ENCODE measurements around the gene MIDN. TPM values are rescaled to one million over a fixed set of nuclear protein-coding genes. Genes with fewer than 3 reads are reported as not detected.

Gene MIDN
- total and polyA plus RNA-seq, 10 of the 15 experiments (the other 5 are each of a cell fraction or from before 2014, with no cell fraction given) = 0.38 to 51.5 (median 7.2) TPM

DNA sequence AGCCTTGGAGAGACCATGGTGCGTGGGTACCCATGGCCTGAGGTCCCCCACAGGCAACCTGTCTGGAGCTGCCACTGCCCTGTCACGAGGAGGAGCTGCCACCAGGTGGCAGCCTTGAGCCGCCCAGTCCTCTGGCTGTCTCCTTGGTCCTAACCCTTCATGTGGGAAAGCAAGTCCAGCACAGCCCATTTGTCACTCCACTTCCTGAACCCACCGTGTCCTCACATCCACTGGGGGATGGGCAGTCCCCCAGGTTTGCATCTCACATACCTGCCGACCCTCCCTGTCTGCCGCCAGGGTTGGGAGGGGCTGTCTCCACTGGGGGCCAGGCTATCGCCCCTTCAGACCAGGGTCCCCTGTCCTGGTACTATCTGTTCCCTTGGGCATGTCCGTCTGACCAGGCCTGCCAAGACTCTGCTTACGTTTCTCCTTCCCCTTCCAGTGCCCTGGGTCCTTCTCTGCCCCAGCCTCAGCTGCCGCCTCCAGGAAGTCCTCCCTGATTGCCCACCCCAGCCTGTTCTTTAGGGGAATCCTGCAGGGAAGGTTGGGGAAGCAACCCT lies 31.5 kb downstream of the MIDN start (continued):
- TF ChIP-seq STAT3 (IDR thresholded peaks at IDR 0.05; ENCODE audit: low read depth, low read length) (no peak), SIX5 (IDR thresholded peaks at IDR 0.05; ENCODE audit: low read depth, low read length, severe bottlenecking) (no peak), NFXL1 (IDR thresholded peaks at IDR 0.05; ENCODE audit: borderline replicate concordance) (no peak), ZBED1 (IDR thresholded peaks at IDR 0.05; ENCODE audit: borderline replicate concordance) (no peak), DPF2 (IDR thresholded peaks at IDR 0.05) (no peak), MXI1 (IDR thresholded peaks at IDR 0.05; ENCODE audit: low read depth, low read length) (no peak), YY1 (IDR thresholded peaks at IDR 0.05; ENCODE audit: low read depth, low read length) (peak; percentile 56; the same call in 1 of the 2 replicates), NR2F1 (conservative IDR thresholded peaks at IDR 0.05) (no peak), BHLHE40 (IDR thresholded peaks at IDR 0.05; ENCODE audit: borderline replicate concordance in 1 of 2, low read depth in 2 of 2, low read length in 1 of 2) (peak; percentile 25 to 42; a peak in 1 of 4 replicates), SREBF1 (IDR thresholded peaks at IDR 0.05; ENCODE audit: low read length) (no peak), MTA3 (IDR thresholded peaks at IDR 0.05; ENCODE audit: borderline replicate concordance, low read length) (no peak), TCF7 (IDR thresholded peaks at IDR 0.05; ENCODE audit: borderline replicate concordance) (no peak), MEF2B (IDR thresholded peaks at IDR 0.05; ENCODE audit: partially characterized antibody, poor library complexity, severe bottlenecking) (no peak), HDGF (IDR thresholded peaks at IDR 0.05) (peak; percentile 79), CHD4 (IDR thresholded peaks at IDR 0.05) (no peak), SMC3 (IDR thresholded peaks at IDR 0.05; ENCODE audit: borderline replicate concordance, low read length) (peak; percentile 97), MYB (IDR thresholded peaks at IDR 0.05; ENCODE audit: borderline replicate concordance, low read depth, low read length) (no peak), TARDBP (IDR thresholded peaks at IDR 0.05; ENCODE audit: borderline replicate concordance) (no peak), RB1 (IDR thresholded peaks at IDR 0.05; ENCODE audit: borderline replicate concordance) (peak; percentile 41; the same call in 1 of the 2 replicates), NRF1 (conservative IDR thresholded peaks at IDR 0.05; ENCODE audit: low read depth, low read length) (no peak)
- TF ChIP-seq, protein P1, sequence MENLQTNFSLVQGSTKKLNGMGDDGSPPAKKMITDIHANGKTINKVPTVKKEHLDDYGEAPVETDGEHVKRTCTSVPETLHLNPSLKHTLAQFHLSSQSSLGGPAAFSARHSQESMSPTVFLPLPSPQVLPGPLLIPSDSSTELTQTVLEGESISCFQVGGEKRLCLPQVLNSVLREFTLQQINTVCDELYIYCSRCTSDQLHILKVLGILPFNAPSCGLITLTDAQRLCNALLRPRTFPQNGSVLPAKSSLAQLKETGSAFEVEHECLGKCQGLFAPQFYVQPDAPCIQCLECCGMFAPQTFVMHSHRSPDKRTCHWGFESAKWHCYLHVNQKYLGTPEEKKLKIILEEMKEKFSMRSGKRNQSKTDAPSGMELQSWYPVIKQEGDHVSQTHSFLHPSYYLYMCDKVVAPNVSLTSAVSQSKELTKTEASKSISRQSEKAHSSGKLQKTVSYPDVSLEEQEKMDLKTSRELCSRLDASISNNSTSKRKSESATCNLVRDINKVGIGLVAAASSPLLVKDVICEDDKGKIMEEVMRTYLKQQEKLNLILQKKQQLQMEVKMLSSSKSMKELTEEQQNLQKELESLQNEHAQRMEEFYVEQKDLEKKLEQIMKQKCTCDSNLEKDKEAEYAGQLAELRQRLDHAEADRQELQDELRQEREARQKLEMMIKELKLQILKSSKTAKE (IDR thresholded peaks at IDR 0.05; ENCODE audit: low read depth, poor library complexity, severe bottlenecking) = no peak
- TF ChIP-seq, protein P2, sequence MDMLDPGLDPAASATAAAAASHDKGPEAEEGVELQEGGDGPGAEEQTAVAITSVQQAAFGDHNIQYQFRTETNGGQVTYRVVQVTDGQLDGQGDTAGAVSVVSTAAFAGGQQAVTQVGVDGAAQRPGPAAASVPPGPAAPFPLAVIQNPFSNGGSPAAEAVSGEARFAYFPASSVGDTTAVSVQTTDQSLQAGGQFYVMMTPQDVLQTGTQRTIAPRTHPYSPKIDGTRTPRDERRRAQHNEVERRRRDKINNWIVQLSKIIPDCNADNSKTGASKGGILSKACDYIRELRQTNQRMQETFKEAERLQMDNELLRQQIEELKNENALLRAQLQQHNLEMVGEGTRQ (IDR thresholded peaks at IDR 0.05; ENCODE audit: borderline replicate concordance, low read depth, low read length) = no peak; the same call in 1 of the 2 replicates
- TF ChIP-seq, protein P3, sequence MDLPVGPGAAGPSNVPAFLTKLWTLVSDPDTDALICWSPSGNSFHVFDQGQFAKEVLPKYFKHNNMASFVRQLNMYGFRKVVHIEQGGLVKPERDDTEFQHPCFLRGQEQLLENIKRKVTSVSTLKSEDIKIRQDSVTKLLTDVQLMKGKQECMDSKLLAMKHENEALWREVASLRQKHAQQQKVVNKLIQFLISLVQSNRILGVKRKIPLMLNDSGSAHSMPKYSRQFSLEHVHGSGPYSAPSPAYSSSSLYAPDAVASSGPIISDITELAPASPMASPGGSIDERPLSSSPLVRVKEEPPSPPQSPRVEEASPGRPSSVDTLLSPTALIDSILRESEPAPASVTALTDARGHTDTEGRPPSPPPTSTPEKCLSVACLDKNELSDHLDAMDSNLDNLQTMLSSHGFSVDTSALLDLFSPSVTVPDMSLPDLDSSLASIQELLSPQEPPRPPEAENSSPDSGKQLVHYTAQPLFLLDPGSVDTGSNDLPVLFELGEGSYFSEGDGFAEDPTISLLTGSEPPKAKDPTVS (IDR thresholded peaks at IDR 0.05; ENCODE audit: low read depth, low read length) = no peak
- TF ChIP-seq, protein P4, sequence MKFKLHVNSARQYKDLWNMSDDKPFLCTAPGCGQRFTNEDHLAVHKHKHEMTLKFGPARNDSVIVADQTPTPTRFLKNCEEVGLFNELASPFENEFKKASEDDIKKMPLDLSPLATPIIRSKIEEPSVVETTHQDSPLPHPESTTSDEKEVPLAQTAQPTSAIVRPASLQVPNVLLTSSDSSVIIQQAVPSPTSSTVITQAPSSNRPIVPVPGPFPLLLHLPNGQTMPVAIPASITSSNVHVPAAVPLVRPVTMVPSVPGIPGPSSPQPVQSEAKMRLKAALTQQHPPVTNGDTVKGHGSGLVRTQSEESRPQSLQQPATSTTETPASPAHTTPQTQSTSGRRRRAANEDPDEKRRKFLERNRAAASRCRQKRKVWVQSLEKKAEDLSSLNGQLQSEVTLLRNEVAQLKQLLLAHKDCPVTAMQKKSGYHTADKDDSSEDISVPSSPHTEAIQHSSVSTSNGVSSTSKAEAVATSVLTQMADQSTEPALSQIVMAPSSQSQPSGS (IDR thresholded peaks at IDR 0.05; ENCODE audit: low read length) = no peak
- TF ChIP-seq, protein P5, sequence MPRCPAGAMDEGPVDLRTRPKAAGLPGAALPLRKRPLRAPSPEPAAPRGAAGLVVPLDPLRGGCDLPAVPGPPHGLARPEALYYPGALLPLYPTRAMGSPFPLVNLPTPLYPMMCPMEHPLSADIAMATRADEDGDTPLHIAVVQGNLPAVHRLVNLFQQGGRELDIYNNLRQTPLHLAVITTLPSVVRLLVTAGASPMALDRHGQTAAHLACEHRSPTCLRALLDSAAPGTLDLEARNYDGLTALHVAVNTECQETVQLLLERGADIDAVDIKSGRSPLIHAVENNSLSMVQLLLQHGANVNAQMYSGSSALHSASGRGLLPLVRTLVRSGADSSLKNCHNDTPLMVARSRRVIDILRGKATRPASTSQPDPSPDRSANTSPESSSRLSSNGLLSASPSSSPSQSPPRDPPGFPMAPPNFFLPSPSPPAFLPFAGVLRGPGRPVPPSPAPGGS (IDR thresholded peaks at IDR 0.05; ENCODE audit: borderline replicate concordance, insufficient read depth, low read depth, low read length, poor library complexity, severe bottlenecking) = no peak

Data from GM12878 (cell line).